T-helper 2 cell treated with Interferon-gamma antibody and Interleukin-4, amounts not matched to agents 100 ng/mL and 5 ng/mL, for 36 hours (primary cell): Measurements from ENCODE around the gene TMOD4. TPM values are rescaled to one million over a fixed set of nuclear protein-coding genes. Genes with fewer than 3 reads are reported as not detected.
"Not testable (repeated sequence)": the region's sequence is repeated elsewhere in the genome, so short reads cannot be mapped to it uniquely, and the experiment has no call there.

Experiments used
- intact Hi-C: fragments of 100-400 bp; cut with micrococcal nuclease; formaldehyde crosslinking; loops from one replicate; pipeline ENCODE4 v1.15.1; 2023
- total RNA-seq: library from RNA; stranded (reverse); gene quantifications from 2 replicates; pipeline ENCODE4 v1.2.3, GENCODE V29; 2022

The TMOD4 gene
- total RNA-seq = 1.7 and 2.8 TPM in 2 replicates

GRCh38 chr1:151175863-151176262 lies at the start of gene TMOD4:
Gene TMOD4 (minus strand): TSS chr1:151175981. CDS start chr1:151174875, 1,106 bp downstream.
- intact Hi-C loops = no loop called here

- intact Hi-C loops = no loop called here
Measured at GRCh38 chr1:151222130-151222529, 46.3 kb upstream of the TMOD4 start.

GRCh38 chr1:151221616-151222015 lies 45.8 kb upstream of the TMOD4 start:
- intact Hi-C loops = no loop called here

GRCh38 chr1:151213560-151213959 lies 37.8 kb upstream of the TMOD4 start:
- intact Hi-C loops = no loop called here

- intact Hi-C loops = no loop called here
Measured at GRCh38 chr1:151211972-151212705, 36.4 kb upstream of the TMOD4 start.

- intact Hi-C loops = no loop called here
Measured at GRCh38 chr1:151210830-151211229, 35.0 kb upstream of the TMOD4 start.

GRCh38 chr1:151205381-151205965 lies 29.7 kb upstream of the TMOD4 start:
- intact Hi-C loops = not testable (repeated sequence)

- intact Hi-C loops = loop anchor here (5.0 kb wide), 3 partner anchors 43 to 147 kb away; partner anchors contain the start of genes PI4KB, RFX5 and TNFAIP8L2
Measured at GRCh38 chr1:151199873-151200581, 24.2 kb upstream of the TMOD4 start.

- intact Hi-C loops = loop anchor here (1.0 to 5.0 kb wide), 6 partner anchors 8 to 149 kb away; partner anchors contain the start of genes PI4KB, PSMD4, RFX5 and SCNM1
Measured at GRCh38 chr1:151198254-151199127, 22.7 kb upstream of the TMOD4 start, which contains the start of gene PIP5K1A. Gene PIP5K1A (plus strand): TSS chr1:151198552. CDS start chr1:151198997, 445 bp downstream.

- intact Hi-C loops = loop anchor here (1.0 to 5.0 kb wide), 6 partner anchors 8 to 149 kb away; partner anchors contain the start of genes PI4KB, PSMD4, RFX5 and SCNM1
Measured at GRCh38 chr1:151197863-151198253, 22.1 kb upstream of the TMOD4 start.

GRCh38 chr1:151196292-151196800 lies 20.6 kb upstream of the TMOD4 start:
- intact Hi-C loops = loop anchor here (5.0 kb wide), 3 partner anchors 39 to 151 kb away; partner anchors contain the start of genes PI4KB, RFX5 and TNFAIP8L2

- intact Hi-C loops = loop anchor here (5.0 kb wide), 3 partner anchors 38 to 152 kb away; partner anchors contain the start of genes PI4KB, RFX5 and TNFAIP8L2
Measured at GRCh38 chr1:151194894-151195594, 19.3 kb upstream of the TMOD4 start.

GRCh38 chr1:151193856-151194255 lies 18.1 kb upstream of the TMOD4 start:
- intact Hi-C loops = no loop called here

GRCh38 chr1:151193304-151193703 lies 17.5 kb upstream of the TMOD4 start:
- intact Hi-C loops = no loop called here

- intact Hi-C loops = no loop called here
Measured at GRCh38 chr1:151192047-151192446, 16.3 kb upstream of the TMOD4 start.

- intact Hi-C loops = loop anchor here (1.0 to 2.0 kb wide), 4 partner anchors 8 to 91 kb away; partner anchors contain the start of genes LYSMD1, PIP5K1A and PSMD4
Measured at GRCh38 chr1:151189637-151190445, 14.1 kb upstream of the TMOD4 start, which contains the start of gene VPS72. Gene VPS72 (minus strand): TSS chr1:151190197. CDS start chr1:151190121, 76 bp downstream.

GRCh38 chr1:151188667-151189066 lies 12.9 kb upstream of the TMOD4 start:
- intact Hi-C loops = not testable (repeated sequence)

- intact Hi-C loops = no loop called here
Measured at GRCh38 chr1:151187205-151187604, 11.4 kb upstream of the TMOD4 start.

GRCh38 chr1:151184211-151184610 lies 8.4 kb upstream of the TMOD4 start:
- intact Hi-C loops = no loop called here
